Tibial nerve (tissue), 4 donors: ENCODE results near the gene EEF2. TPM values are rescaled to one million over a fixed set of nuclear protein-coding genes. Genes with fewer than 3 reads are reported as not detected.
A peak's percentile ranks its signal among the peaks of the same experiment; 100 is the strongest.

ENCODE experiments used
- DNase-seq, 2 donors: peaks; one replicate each; pipeline ENCODE4 v3.0.0-alpha.2; 2019; ENCODE audit warnings: low spot score in 2 of 2
- H3K27ac ChIP-seq, 4 donors: fragments of 200-600 bp; sonication (generic) in 3 of 4; one replicate each; pipeline ENCODE4 v1.5.1; 2017 to 2019; ENCODE audit warnings: mild to moderate bottlenecking in 1 of 4
- H3K27me3 ChIP-seq, 2 donors: fragments of 200-600 bp; sonication (generic) in 1 of 2; one replicate each; pipeline versions ENCODE4 v1.5.1 to v1.6.0; 2017 to 2019
- H3K36me3 ChIP-seq, 3 donors: fragments of 200-600 bp; sonication (generic); one replicate each; pipeline ENCODE4 v1.5.1; 2018 to 2019
- H3K4me1 ChIP-seq, 4 donors: fragments of 200-600 bp; sonication (generic) in 3 of 4; one replicate each; pipeline ENCODE4 v1.5.1; 2017 to 2019
- H3K4me3 ChIP-seq, 4 donors: fragments of 200-600 bp; sonication (generic) in 3 of 4; one replicate each; pipeline ENCODE4 v1.5.1; 2017 to 2019; ENCODE audit warnings: mild to moderate bottlenecking in 1 of 4, moderate library complexity in 1 of 4
- H3K9me3 ChIP-seq, 4 donors: fragments of 200-600 bp; sonication (generic) in 3 of 4; one replicate each; pipeline ENCODE4 v1.5.1; 2017 to 2019
- CTCF ChIP-seq, 5 experiments: fragments of 200-600 bp in 3 of 5; fragments of 450-650 bp in 2 of 5; sonication (generic) in 3 of 5; IDR thresholded peaks; one replicate each; pipeline ENCODE4 v1.5.1; 2016 to 2019; ENCODE audit warnings: antibody characterized with exemption in 5 of 5, mild to moderate bottlenecking in 3 of 5, moderate library complexity in 2 of 5
- EP300 ChIP-seq, 2 donors: sonication (generic); formaldehyde crosslinking; IDR thresholded peaks; one replicate each; pipeline ENCODE4 v1.6.1; 2017; ENCODE audit warnings: antibody characterized with exemption in 2 of 2, mild to moderate bottlenecking in 1 of 2
- POLR2A ChIP-seq, 2 donors: fragments of 450-650 bp; IDR thresholded peaks; one replicate each; pipeline ENCODE4 v1.6.1; 2017; ENCODE audit warnings: antibody characterized with exemption in 2 of 2, mild to moderate bottlenecking in 2 of 2, moderate library complexity in 2 of 2
- WGBS, 2 donors: methylation state at CpG; one replicate each; pipeline ENCODE4 v1.1.5; 2018; 5-methylcytosine and 5-hydroxymethylcytosine counted together
- total RNA-seq, 4 donors: library from RNA; depleted of rRNA; stranded (reverse); fragments of >200 nt; gene quantifications; one replicate each; pipeline ENCODE4 v1.1.0, GENCODE V29; 2016

Gene EEF2
- total RNA-seq, 4 donors from 2014 or later = 1,233 to 1,650 (median 1,549) TPM

- TF ChIP-seq EP300 (IDR thresholded peaks at IDR 0.05) (no peak), CTCF (IDR thresholded peaks at IDR 0.05) (peak in 1 of 5 experiments; percentile 27)
- Histone ChIP-seq H3K27me3 (no peaks in the 10 kb centered on the region), H3K27ac (no peak overlapping the region), H3K9me3 (no peaks in the 10 kb centered on the region), H3K36me3 (peaks cover 23 to 76% (median 68%) of the 10 kb centered on the region in 3 donors), H3K4me3 (no peak overlapping the region), H3K4me1 (peaks cover 0 to 27% (median 0%) of the 10 kb centered on the region in 4 donors)
- WGBS, 2 donors = 90 to 92% methylated on average over 47 to 57 of the region's 59 CpGs
- DNase-seq = no peak
Observed at GRCh38 chr19:3977242-3978143, 7.8 kb downstream of the EEF2 start.

GRCh38 chr19:3976495-3977241 lies 8.6 kb downstream of the EEF2 start:
- H3K9me3 ChIP-seq = no peaks in the 10 kb centered on the region
- DNase-seq = no peak
- no peak overlapping the region for H3K4me3 ChIP-seq
- TF ChIP-seq CTCF (IDR thresholded peaks at IDR 0.05) = no peak
- H3K4me1 ChIP-seq = peaks cover 0 to 18% (median 0%) of the 10 kb centered on the region in 4 donors
- WGBS, 2 donors = 88 to 91% methylated on average over 24 to 28 of the region's 29 CpGs
- no peak overlapping the region for H3K27ac ChIP-seq
- no peaks in the 10 kb centered on the region for H3K27me3 ChIP-seq
- H3K36me3 ChIP-seq = peaks cover 22 to 68% (median 60%) of the 10 kb centered on the region in 3 donors

GRCh38 chr19:3975637-3976087 lies 9.6 kb downstream of the EEF2 start:
- Histone ChIP-seq H3K9me3 (no peaks in the 10 kb centered on the region), H3K4me3 (no peak overlapping the region), H3K27me3 (no peaks in the 10 kb centered on the region), H3K36me3 (peaks cover 19 to 58% (median 50%) of the 10 kb centered on the region in 3 donors), H3K27ac (no peak overlapping the region), H3K4me1 (peaks cover 0 to 15% (median 2%) of the 10 kb centered on the region in 4 donors)
- no peak for DNase-seq
- WGBS, 2 donors = 80 to 84% methylated on average over 14 of the region's 14 CpGs
- TF ChIP-seq CTCF (IDR thresholded peaks at IDR 0.05) = no peak
- no peak for TF ChIP-seq EP300 (IDR thresholded peaks at IDR 0.05)
- TF ChIP-seq POLR2A (IDR thresholded peaks at IDR 0.05) = no peak

GRCh38 chr19:3975144-3975543 lies 10.1 kb downstream of the EEF2 start:
- Histone ChIP-seq H3K9me3 (no peaks in the 10 kb centered on the region), H3K27me3 (no peaks in the 10 kb centered on the region), H3K4me3 (no peak overlapping the region), H3K36me3 (peaks cover 14 to 53% (median 44%) of the 10 kb centered on the region in 3 donors), H3K4me1 (peaks cover 0 to 11% (median 2%) of the 10 kb centered on the region in 4 donors), H3K27ac (no peak overlapping the region)
- no peak for DNase-seq
- TF ChIP-seq EP300 (IDR thresholded peaks at IDR 0.05) (no peak), CTCF (IDR thresholded peaks at IDR 0.05) (no peak), POLR2A (IDR thresholded peaks at IDR 0.05) (no peak)
- WGBS, 2 donors = 75 to 77% methylated on average over 8 of the region's 8 CpGs
